Cardiac fibroblast (primary cell): Measurements from ENCODE around the gene LRRC41.
A peak's percentile ranks its signal among the peaks of the same experiment; 100 is the strongest.
"Not testable (repeated sequence)": the region's sequence is repeated elsewhere in the genome, so short reads cannot be mapped to it uniquely, and the experiment has no call there.

Experiments used
- DNase-seq, 2 donors: peaks; one replicate each; pipeline versions ENCODE4 v3.0.0 to v3.0.0-alpha.2; 2010; ENCODE audit warnings: low read depth in 2 of 2
- H3K4me3 ChIP-seq, 2 donors: replicated peaks in 1 of 2; 1 replicate in 1 of 2; 2 replicates in 1 of 2; pipeline ENCODE4 v1.5.1; 2011; ENCODE audit warnings: low read depth in 2 of 2, low read length in 2 of 2, mild to moderate bottlenecking in 2 of 2, moderate library complexity in 1 of 2
- CTCF ChIP-seq: IDR thresholded peaks from one replicate; pipeline ENCODE4 v1.5.1; 2011; ENCODE audit warnings: low read depth, mild to moderate bottlenecking, low read length, inconsistent platforms

Gene LRRC41

GRCh38 chr1:46334030-46334384 lies 30.6 kb upstream of the LRRC41 start:
- no peak for DNase-seq
- H3K4me3 ChIP-seq: no peak overlapping the region
- no peak for TF ChIP-seq CTCF

GRCh38 chr1:46333300-46334029 lies 30.0 kb upstream of the LRRC41 start:
- DNase-seq: peak; percentile 50 to 55
- peak; percentile 34 for TF ChIP-seq CTCF
- H3K4me3 ChIP-seq: no peak overlapping the region

GRCh38 chr1:46331786-46332540 lies 28.5 kb upstream of the LRRC41 start:
- not testable (repeated sequence) for DNase-seq, H3K4me3 ChIP-seq

- DNase-seq, H3K4me3 ChIP-seq: not testable (repeated sequence)
Measured at GRCh38 chr1:46330381-46330780, 27.0 kb upstream of the LRRC41 start.

- not testable (repeated sequence) for H3K4me3 ChIP-seq, DNase-seq
Measured at GRCh38 chr1:46329807-46330206, 26.4 kb upstream of the LRRC41 start.

GRCh38 chr1:46328182-46328581 lies 24.8 kb upstream of the LRRC41 start:
- DNase-seq, H3K4me3 ChIP-seq: not testable (repeated sequence)

GRCh38 chr1:46325285-46326076 lies 22.1 kb upstream of the LRRC41 start:
- H3K4me3 ChIP-seq, DNase-seq: not testable (repeated sequence)

GRCh38 chr1:46322191-46322590 lies 18.8 kb upstream of the LRRC41 start:
- H3K4me3 ChIP-seq, DNase-seq: not testable (repeated sequence)

GRCh38 chr1:46319960-46320914 lies 16.8 kb upstream of the LRRC41 start:
- not testable (repeated sequence) for DNase-seq, H3K4me3 ChIP-seq

- not testable (repeated sequence) for DNase-seq
Measured at GRCh38 chr1:46319301-46319700, 15.9 kb upstream of the LRRC41 start.

More at GRCh38 chr1:46319301-46319700, 15.9 kb upstream of the LRRC41 start:
- H3K4me3 ChIP-seq: not testable (repeated sequence)
